SK-N-MC (cell line): ENCODE measurements around the gene TMEM123.

Experiments
- EZH2 ChIP-seq: fragments of 200-600 bp; sonication (generic); IDR thresholded peaks from one replicate; pipeline ENCODE4 v1.6.1; 2017; ENCODE audit warnings: antibody characterized with exemption
- POLR2AphosphoS5 ChIP-seq: IDR thresholded peaks from 2 replicates; pipeline ENCODE4 v1.6.1; 2012; ENCODE audit warnings: mild to moderate bottlenecking, low read depth, low read length, borderline replicate concordance

- TF ChIP-seq EZH2 (no peak), POLR2AphosphoS5 (no peak)
Observed at GRCh38 chr11:102393272-102393730, 59.3 kb downstream of the TMEM123 start.
